K562 (cell line): ENCODE results near the gene NSF. TPM values are rescaled to one million over a fixed set of nuclear protein-coding genes. Genes with fewer than 3 reads are reported as not detected.
"Not testable (repeated sequence)": the region's sequence is repeated elsewhere in the genome, so short reads cannot be mapped to it uniquely, and the experiment has no call there.

ENCODE experiments used
- ATAC-seq: fragments of 200-7000 bp; cut with Tn5 transposase; 3 replicates; pipeline ENCODE4 v1.9.1; 2020; ENCODE audit warnings: moderate library complexity
- BruUV-seq: library from RNA; stranded (reverse); fragments of 400-500 nt; replicated peaks from 2 replicates; lab custom pipeline; 2021; lab: Mats Ljungman, UMichigan
- CTCF ChIA-PET: fragments of 300-600 bp; formaldehyde crosslinking; extraction: SDS; loops from one replicate; lab custom pipeline; 2021; ENCODE audit warnings: low intra/inter-chr PET ratio; lab: Yijun Ruan, JAX
- POLR2A ChIA-PET: fragments of 300-600, 350-650 bp; sonication (Branson Sonifier 250); formaldehyde crosslinking; extraction: SDS; loops from one replicate; lab custom pipeline; 2021; ENCODE audit warnings: antibody characterized with exemption, inconsistent platforms; lab: Yijun Ruan, JAX
- DNase-seq, 4 experiments: peaks; one replicate each; pipeline versions ENCODE4 v3.0.0 to v3.0.0-alpha.2; 2011 to 2018; ENCODE audit warnings: low spot score in 3 of 4, mixed read lengths in 3 of 4; ENCODE audit errors: extremely low read depth in 1 of 4
- FAIRE-seq: peaks from 2 replicates; lab custom pipeline; 2011; peaks lifted over from hg19 to GRCh38; lab: Jason Lieb, UNC
- H2AFZ ChIP-seq: 2 replicates; pipeline ENCODE4 v1.6.0; 2011; ENCODE audit warnings: low read depth, low read length, control low read depth, inconsistent platforms
- H3K27ac ChIP-seq: fragments of 200-600 bp; 3 replicates; pipeline ENCODE4 v1.8.0; 2011; ENCODE audit warnings: low read depth, mild to moderate bottlenecking, control low read depth, inconsistent platforms, low read length, moderate library complexity, mixed read lengths; ENCODE audit errors: extremely low read depth
- H3K27me3 ChIP-seq, 2 experiments: fragments of 300-600 bp in 1 of 2; 2 replicates in 1 of 2; 3 replicates in 1 of 2; pipeline versions ENCODE4 v1.6.0 to v1.8.0; 2011; ENCODE audit warnings: inconsistent platforms in 2 of 2, low read length in 2 of 2, mild to moderate bottlenecking in 1 of 2, mixed read lengths in 1 of 2, moderate library complexity in 1 of 2; ENCODE audit not compliant: control insufficient read depth in 2 of 2, insufficient read depth in 2 of 2
- H3K36me3 ChIP-seq: fragments of 300-600 bp; 3 replicates; pipeline ENCODE4 v1.8.0; 2011; ENCODE audit warnings: mild to moderate bottlenecking, low read length, inconsistent platforms; ENCODE audit not compliant: control insufficient read depth, insufficient read depth
- H3K4me1 ChIP-seq, 2 experiments: fragments of 200-600 bp in 1 of 2; replicated peaks in 1 of 2; 2 replicates in 1 of 2; 3 replicates in 1 of 2; pipeline versions ENCODE4 v1.5.1 to v1.8.0; 2011; ENCODE audit warnings: inconsistent platforms in 2 of 2, low read length in 2 of 2, mild to moderate bottlenecking in 1 of 2, mixed read lengths in 1 of 2, moderate library complexity in 1 of 2; ENCODE audit not compliant: control insufficient read depth in 2 of 2, insufficient read depth in 2 of 2
- H3K4me2 ChIP-seq: 2 replicates; pipeline ENCODE4 v1.6.1; 2011; ENCODE audit warnings: low read length, control low read depth, inconsistent platforms, mixed read lengths; ENCODE audit not compliant: insufficient read depth
- H3K4me3 ChIP-seq: fragments of 200-600 bp; sonication (generic), shearing (Covaris generic); 2 replicates; pipeline ENCODE4 v1.5.1; 2016; ENCODE audit warnings: control low read depth, inconsistent platforms
- H3K79me2 ChIP-seq: fragments of 200-600 bp; 3 replicates; pipeline ENCODE4 v1.8.0; 2011; ENCODE audit warnings: low read length, inconsistent platforms; ENCODE audit not compliant: control insufficient read depth, insufficient read depth
- H3K9ac ChIP-seq, 2 experiments: 2 replicates each; pipeline versions ENCODE4 v1.6.0 to v1.6.1; 2011; ENCODE audit warnings: low read depth in 2 of 2, low read length in 2 of 2, control low read depth in 1 of 2, inconsistent platforms in 1 of 2, mild to moderate bottlenecking in 1 of 2, mixed read lengths in 1 of 2; ENCODE audit not compliant: insufficient read depth in 1 of 2
- H3K9me1 ChIP-seq: one replicate; pipeline ENCODE4 v1.6.0; 2011; ENCODE audit warnings: inconsistent platforms, mild to moderate bottlenecking, low read length, moderate library complexity; ENCODE audit not compliant: control insufficient read depth, insufficient read depth
- H3K9me3 ChIP-seq: replicated peaks from 2 replicates; pipeline ENCODE4 v1.5.1; 2011; ENCODE audit warnings: low read depth, low read length, inconsistent platforms; ENCODE audit not compliant: control insufficient read depth, insufficient read depth
- H4K20me1 ChIP-seq: replicated peaks from 2 replicates; pipeline ENCODE4 v1.6.1; 2011; ENCODE audit warnings: low read length, inconsistent platforms, mixed read lengths; ENCODE audit not compliant: control insufficient read depth, insufficient read depth
- WGBS: fragments of 100-300 bp; shearing (Covaris generic); methylation state at CpG from one replicate; pipeline ENCODE4 v1.1.6; 2016; ENCODE audit warnings: low coverage, mixed read lengths; ENCODE audit not compliant: insufficient coverage; ENCODE audit errors: missing lambda C conversion rate; 5-methylcytosine and 5-hydroxymethylcytosine counted together
- in situ Hi-C: fragments of 300-500 bp; cut with MboI; formaldehyde crosslinking; loops from 4 replicates; pipeline ENCODE4 v1.15.0; 2018; ENCODE audit warnings: inconsistent platforms, mixed read lengths
- intact Hi-C: fragments of 100-400 bp; cut with micrococcal nuclease; formaldehyde crosslinking; loops from 2 replicates; pipeline ENCODE4 v1.14.2; 2022
- polyA plus RNA-seq, 8 experiments: library from polyadenylated mRNA; depleted of rRNA in 4 of 8; stranded (reverse) in 5 of 8; unstranded in 3 of 8; fragments of >200 nt; fragmentation: Nextera tagmentation in 2 of 8; fragmentation: Illumina TruSeq in 1 of 8; extraction: Ambion mirVana in 2 of 8; extraction: Trizol in 1 of 8; gene quantifications; 2 replicates each; pipeline versions ENCODE4 v1.2.1 to v1.2.3, GENCODE V29; 2011 to 2014; ENCODE audit warnings: inconsistent platforms in 1 of 8, missing spikeins in 1 of 8
- total RNA-seq, 7 experiments: library from RNA; depleted of rRNA in 6 of 7; stranded (reverse); fragments of >200 nt in 6 of 7; fragmentation: Illumina TruSeq in 2 of 7; extraction: Trizol in 2 of 7; gene quantifications; 2 replicates each; pipeline versions ENCODE4 v1.2.1 to v1.2.3, GENCODE V29; 2011 to 2021; ENCODE audit warnings: low replicate concordance in 1 of 7

The NSF gene
- total and polyA plus RNA-seq, 9 of the 15 experiments (the other 6 are each of a cell fraction or from before 2014, with no cell fraction given): 16.7 to 39.8 (median 36.7) TPM

GRCh38 chr17:46672777-46673176, 82.3 kb downstream of the NSF start:
- ATAC-seq: peak; percentile 58
- H4K20me1 ChIP-seq, POLR2A ChIA-PET, in situ Hi-C loops, H3K79me2 ChIP-seq, H3K9ac ChIP-seq, H3K9me3 ChIP-seq, CTCF ChIA-PET, BruUV-seq, H3K27me3 ChIP-seq, H3K36me3 ChIP-seq, H3K4me3 ChIP-seq, DNase-seq, H3K4me2 ChIP-seq, H3K4me1 ChIP-seq, intact Hi-C loops, H2AFZ ChIP-seq, H3K9me1 ChIP-seq, H3K27ac ChIP-seq: not testable (repeated sequence)
- peak; percentile 89 for FAIRE-seq
- no CpG with 5 or more reads among the region's 2 CpGs for WGBS

GRCh38 chr17:46677819-46678218, 87.3 kb downstream of the NSF start:
- H3K9me1 ChIP-seq, BruUV-seq, H3K4me1 ChIP-seq, DNase-seq, FAIRE-seq, H2AFZ ChIP-seq, H3K9me3 ChIP-seq, H3K27ac ChIP-seq, H4K20me1 ChIP-seq, intact Hi-C loops, H3K4me3 ChIP-seq, H3K9ac ChIP-seq, H3K36me3 ChIP-seq, in situ Hi-C loops, POLR2A ChIA-PET, H3K79me2 ChIP-seq, H3K4me2 ChIP-seq, H3K27me3 ChIP-seq, ATAC-seq, CTCF ChIA-PET: not testable (repeated sequence)

- H3K36me3 ChIP-seq, H3K9ac ChIP-seq, DNase-seq, BruUV-seq, H3K79me2 ChIP-seq, H3K4me3 ChIP-seq, intact Hi-C loops, ATAC-seq, H3K9me1 ChIP-seq, H3K4me2 ChIP-seq, CTCF ChIA-PET, H4K20me1 ChIP-seq, H3K9me3 ChIP-seq, H3K27me3 ChIP-seq, FAIRE-seq, POLR2A ChIA-PET, H3K27ac ChIP-seq, H3K4me1 ChIP-seq, in situ Hi-C loops, H2AFZ ChIP-seq: not testable (repeated sequence)
- no CpG with 5 or more reads among the region's 2 CpGs for whole genome bisulfite sequencing
Measured at GRCh38 chr17:46683653-46684052, 93.2 kb downstream of the NSF start.

GRCh38 chr17:46685284-46685683, 94.8 kb downstream of the NSF start:
- CTCF ChIA-PET, intact Hi-C loops, FAIRE-seq, H3K4me2 ChIP-seq, H3K4me1 ChIP-seq, H3K9ac ChIP-seq, ATAC-seq, H3K9me1 ChIP-seq, in situ Hi-C loops, POLR2A ChIA-PET, H3K27ac ChIP-seq, H3K36me3 ChIP-seq, DNase-seq, H3K9me3 ChIP-seq, H3K4me3 ChIP-seq, H2AFZ ChIP-seq, H3K79me2 ChIP-seq, H3K27me3 ChIP-seq, BruUV-seq, H4K20me1 ChIP-seq: not testable (repeated sequence)
- 86% methylated on average over 2 of the region's 4 CpGs for WGBS
